ENCODE results near the gene MRPL51.

- TF ChIP-seq CTCF (conservative IDR thresholded peaks at IDR 0.05) (no peak), EZH2 (IDR thresholded peaks at IDR 0.05; ENCODE audit: low read depth) (no peak)
Measured at GRCh38 chr12:6452944-6453630, 40.0 kb downstream of the MRPL51 start.

All from PC-9 (cell line).